Activated T-cell treated with anti-CD3 and anti-CD28 coated beads, Interleukin-2, amount 50 U/mL, for 4 hours (primary cell): ENCODE measurements around the gene HOXC6. TPM values are rescaled to one million over a fixed set of nuclear protein-coding genes. Genes with fewer than 3 reads are reported as not detected.

Experiments
- ATAC-seq, 2 donors: fragments of 200-7000 bp; cut with Tn5 transposase; one replicate each; pipeline ENCODE4 v1.10.0; 2021
- DNase-seq: peaks from one replicate; pipeline ENCODE4 v3.0.0-alpha.2; 2020
- H3K27me3 Mint-ChIP-seq: one replicate; pipeline ENCODE4 v1.8.0; 2021; ENCODE audit warnings: low read depth, mixed read lengths
- H3K36me3 Mint-ChIP-seq: one replicate; pipeline ENCODE4 v1.8.0; 2022; ENCODE audit warnings: mixed read lengths; ENCODE audit not compliant: insufficient read depth
- H3K4me1 Mint-ChIP-seq: one replicate; pipeline ENCODE4 v1.8.0; 2021; ENCODE audit warnings: low read depth, mixed read lengths
- H3K4me3 Mint-ChIP-seq: one replicate; pipeline ENCODE4 v1.8.0; 2021; ENCODE audit warnings: mild to moderate bottlenecking, moderate library complexity, mixed read lengths
- H3K9me3 Mint-ChIP-seq: one replicate; pipeline ENCODE4 v1.8.0; 2021; ENCODE audit warnings: mixed read lengths
- total RNA-seq, 3 donors: library from RNA; stranded (reverse); gene quantifications; one replicate each; pipeline ENCODE4 v1.2.1, GENCODE V29; 2021

The HOXC6 gene
- total RNA-seq, 3 donors from 2014 or later, result not detected

GRCh38 chr12:54022960-54023884 is 5.0 kb upstream of the HOXC6 start:
- H3K4me3 Mint-ChIP-seq, result no peak overlapping the region
- no peaks in the 10 kb centered on the region for H3K9me3 Mint-ChIP-seq
- peaks cover 6% of the 10 kb centered on the region for H3K4me1 Mint-ChIP-seq
- H3K36me3 Mint-ChIP-seq, result no peaks in the 10 kb centered on the region
- ATAC-seq (no peak), DNase-seq (no peak)
- H3K27me3 Mint-ChIP-seq, result peaks cover 73% of the 10 kb centered on the region

GRCh38 chr12:54024127-54024526 is 4.1 kb upstream of the HOXC6 start:
- peaks cover 76% of the 10 kb centered on the region for H3K27me3 Mint-ChIP-seq
- DNase-seq (no peak), ATAC-seq (no peak)
- H3K36me3 Mint-ChIP-seq, result no peaks in the 10 kb centered on the region
- no peaks in the 10 kb centered on the region for H3K9me3 Mint-ChIP-seq
- H3K4me1 Mint-ChIP-seq, result peaks cover 9% of the 10 kb centered on the region
- H3K4me3 Mint-ChIP-seq, result no peak overlapping the region

- no peaks in the 10 kb centered on the region for H3K9me3 Mint-ChIP-seq
- ATAC-seq (no peak), DNase-seq (no peak)
Measured at GRCh38 chr12:54024581-54025305, 3.5 kb upstream of the HOXC6 start.

GRCh38 chr12:54025499-54026405 is 2.5 kb upstream of the HOXC6 start:
- H3K4me3 Mint-ChIP-seq, result no peak overlapping the region
- peaks cover 75% of the 10 kb centered on the region for H3K27me3 Mint-ChIP-seq
- no peaks in the 10 kb centered on the region for H3K36me3 Mint-ChIP-seq
- peaks cover 10% of the 10 kb centered on the region for H3K4me1 Mint-ChIP-seq
- H3K9me3 Mint-ChIP-seq, result no peaks in the 10 kb centered on the region
- ATAC-seq, result no peak
- DNase-seq, result no peak

More at GRCh38 chr12:54024581-54025305, 3.5 kb upstream of the HOXC6 start:
- Mint-ChIP-seq H3K27me3 (peaks cover 76% of the 10 kb centered on the region), H3K4me3 (no peak overlapping the region), H3K36me3 (no peaks in the 10 kb centered on the region), H3K4me1 (peaks cover 12% of the 10 kb centered on the region)

- peaks cover 10% of the 10 kb centered on the region for H3K4me1 Mint-ChIP-seq
- H3K4me3 Mint-ChIP-seq, result no peak overlapping the region
- DNase-seq, result no peak
- ATAC-seq, result no peak
- peaks cover 75% of the 10 kb centered on the region for H3K27me3 Mint-ChIP-seq
- no peaks in the 10 kb centered on the region for H3K9me3 Mint-ChIP-seq
- H3K36me3 Mint-ChIP-seq, result no peaks in the 10 kb centered on the region
Measured at GRCh38 chr12:54026640-54027441, 1.4 kb upstream of the HOXC6 start.

GRCh38 chr12:54027442-54027786 is 826 bp upstream of the HOXC6 start:
- Mint-ChIP-seq H3K4me1 (peaks cover 10% of the 10 kb centered on the region), H3K27me3 (peaks cover 75% of the 10 kb centered on the region), H3K36me3 (no peaks in the 10 kb centered on the region), H3K4me3 (no peak overlapping the region), H3K9me3 (no peaks in the 10 kb centered on the region)
- DNase-seq (no peak), ATAC-seq (no peak)

- Mint-ChIP-seq H3K4me1 (peaks cover 21% of the 10 kb centered on the region), H3K9me3 (peaks cover 3% of the 10 kb centered on the region), H3K4me3 (no peak overlapping the region), H3K36me3 (no peaks in the 10 kb centered on the region), H3K27me3 (peaks cover 79% of the 10 kb centered on the region)
- ATAC-seq, result no peak
- DNase-seq, result no peak
Measured at GRCh38 chr12:54029529-54030441, 1.5 kb downstream of the HOXC6 start.

- H3K4me1 Mint-ChIP-seq, result peaks cover 24% of the 10 kb centered on the region
- H3K9me3 Mint-ChIP-seq, result peaks cover 3% of the 10 kb centered on the region
- H3K36me3 Mint-ChIP-seq, result no peaks in the 10 kb centered on the region
- peaks cover 84% of the 10 kb centered on the region for H3K27me3 Mint-ChIP-seq
- DNase-seq, result no peak
- ATAC-seq, result no peak
- H3K4me3 Mint-ChIP-seq, result no peak overlapping the region
Measured at GRCh38 chr12:54030442-54030801, 2.2 kb downstream of the HOXC6 start.

GRCh38 chr12:54030889-54031471 is 2.7 kb downstream of the HOXC6 start:
- H3K27me3 Mint-ChIP-seq, result peaks cover 85% of the 10 kb centered on the region
- no peak for ATAC-seq
- H3K36me3 Mint-ChIP-seq, result no peaks in the 10 kb centered on the region
- no peak overlapping the region for H3K4me3 Mint-ChIP-seq
- peaks cover 3% of the 10 kb centered on the region for H3K9me3 Mint-ChIP-seq
- DNase-seq, result no peak
- H3K4me1 Mint-ChIP-seq, result peaks cover 24% of the 10 kb centered on the region

- ATAC-seq, result no peak
- Mint-ChIP-seq H3K4me3 (no peak overlapping the region), H3K27me3 (peaks cover 84% of the 10 kb centered on the region)
Measured at GRCh38 chr12:54031480-54031879, 3.2 kb downstream of the HOXC6 start.

GRCh38 chr12:54032086-54032619 is 3.9 kb downstream of the HOXC6 start:
- DNase-seq, result no peak
- Mint-ChIP-seq H3K4me1 (peaks cover 19% of the 10 kb centered on the region), H3K36me3 (no peaks in the 10 kb centered on the region), H3K9me3 (peaks cover 3% of the 10 kb centered on the region), H3K4me3 (peak overlapping the region; percentile 5), H3K27me3 (peaks cover 83% of the 10 kb centered on the region)
- ATAC-seq, result no peak

More at GRCh38 chr12:54031480-54031879, 3.2 kb downstream of the HOXC6 start:
- peaks cover 24% of the 10 kb centered on the region for H3K4me1 Mint-ChIP-seq
- no peaks in the 10 kb centered on the region for H3K36me3 Mint-ChIP-seq
- no peak for DNase-seq
- H3K9me3 Mint-ChIP-seq, result peaks cover 3% of the 10 kb centered on the region

- no peak for ATAC-seq
- peak; percentile 58 for DNase-seq
- Mint-ChIP-seq H3K4me1 (peaks cover 19% of the 10 kb centered on the region), H3K36me3 (no peaks in the 10 kb centered on the region), H3K4me3 (peak within 1 kb of the TSS; percentile 43), H3K9me3 (peaks cover 3% of the 10 kb centered on the region), H3K27me3 (peaks cover 83% of the 10 kb centered on the region)
Measured at GRCh38 chr12:54032627-54033100, 4.4 kb downstream of the HOXC6 start, which contains the start of gene HOXC5. TSS of gene HOXC5 (plus strand) at chr12:54033050. CDS start at chr12:54033123, 73 bp downstream.
